NCI-H187 (cell line): ENCODE measurements around the gene ITGA6.
A peak's percentile ranks its signal among the peaks of the same experiment; 100 is the strongest.

ENCODE experiments used
- DNase-seq, 2 experiments: peaks; one replicate each; lab custom pipeline; 2025; lab: John Stamatoyannopoulos, UW

The ITGA6 gene

DNA sequence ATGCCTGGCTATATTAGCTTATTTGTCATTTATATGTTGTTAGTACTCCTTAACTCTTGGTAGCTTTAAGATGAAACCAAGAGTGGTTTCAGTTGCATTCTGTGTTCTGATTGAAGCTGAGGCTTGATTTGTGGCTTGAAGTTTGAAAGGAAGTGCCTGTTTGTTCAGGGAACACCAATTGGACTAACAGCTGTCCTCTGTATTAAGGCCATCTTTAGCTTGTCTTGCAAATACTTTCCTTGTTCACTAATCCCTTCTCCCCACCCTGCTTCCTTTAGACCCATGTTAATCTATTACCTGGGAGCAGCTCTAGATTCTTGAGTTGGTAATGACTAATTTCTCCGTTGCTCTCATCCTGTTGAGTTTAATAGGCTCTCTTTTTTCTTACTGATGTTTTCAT is 13.4 kb downstream of the ITGA6 start:
- no peak for DNase-seq

- no peak for DNase-seq
These were observed 14.9 kb downstream of the ITGA6 start for GRCh38 chr2:172442072-172442895.

GRCh38 chr2:172445851-172446250 is 18.5 kb downstream of the ITGA6 start:
- no peak for DNase-seq

GRCh38 chr2:172446474-172447063 is 19.2 kb downstream of the ITGA6 start:
- DNase-seq = no peak

GRCh38 chr2:172447811-172448493 is 20.6 kb downstream of the ITGA6 start:
- DNase-seq = no peak

DNA sequence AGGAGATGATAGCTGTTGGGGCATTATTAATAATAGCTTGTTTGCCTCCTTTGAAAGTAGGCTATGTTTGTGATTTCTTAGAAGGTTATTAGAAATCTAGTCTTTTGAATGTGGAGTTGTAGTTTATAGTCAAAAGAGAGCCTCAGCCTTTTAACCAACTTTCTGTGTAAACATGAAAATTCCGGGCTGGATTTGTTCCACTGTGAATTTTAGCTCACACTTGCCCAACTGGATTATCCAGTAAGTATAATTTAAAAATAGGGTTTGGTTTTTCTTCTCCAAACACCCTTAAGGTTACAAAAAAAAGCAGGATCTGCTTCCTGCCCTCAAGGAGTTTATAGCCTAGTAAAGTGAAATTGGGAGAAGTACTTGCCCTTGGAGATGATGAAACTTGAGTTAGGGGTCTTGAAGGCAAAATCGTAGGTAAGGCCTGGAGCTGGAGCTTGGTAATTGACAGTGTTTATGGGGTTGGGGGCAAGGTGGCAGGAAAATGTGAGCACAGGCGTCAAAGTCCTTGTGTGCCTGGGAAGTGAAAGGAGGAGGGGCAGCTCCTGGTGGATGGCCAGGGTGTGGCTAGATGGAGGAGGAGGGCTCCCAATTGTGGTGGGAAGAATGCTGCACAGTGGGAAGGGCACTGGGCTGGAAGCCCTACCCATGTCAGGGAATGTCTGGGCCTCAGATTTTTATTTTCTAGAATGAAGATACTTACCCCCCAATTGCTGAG is 21.3 kb downstream of the ITGA6 start:
- no peak for DNase-seq

DNA sequence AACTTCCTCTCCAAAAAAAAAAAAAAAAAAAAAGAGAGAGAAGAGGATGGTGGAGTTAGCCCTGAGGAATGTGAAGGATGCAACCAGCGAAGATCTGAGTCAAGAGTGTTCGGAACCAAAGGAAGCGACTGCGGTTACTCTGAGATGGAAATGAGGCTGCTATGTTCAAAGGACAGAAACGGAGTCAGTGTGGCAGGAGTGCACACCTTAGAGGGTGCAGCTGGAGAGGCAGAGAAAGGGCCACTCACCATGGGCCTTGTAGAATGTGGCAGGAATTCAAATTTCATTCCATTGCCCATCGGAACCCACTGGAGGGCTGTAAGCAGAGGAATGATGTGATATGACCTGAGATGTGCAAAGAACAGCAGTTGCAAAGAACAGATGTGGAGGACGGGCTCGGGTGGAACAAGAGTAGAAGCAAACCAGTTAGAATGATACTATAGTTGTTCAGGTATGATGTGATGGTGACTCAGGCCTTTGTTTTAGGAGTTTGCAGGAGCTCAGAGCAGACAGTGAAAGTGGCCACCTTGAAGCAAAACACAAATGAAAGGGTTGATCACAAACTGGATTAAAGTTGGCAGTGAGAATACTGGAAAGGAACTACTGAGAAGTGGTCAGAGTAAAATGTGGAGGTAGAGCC is 22.6 kb downstream of the ITGA6 start:
- no peak for DNase-seq

GRCh38 chr2:172451923-172452322 is 24.5 kb downstream of the ITGA6 start:
- no peak for DNase-seq

DNA sequence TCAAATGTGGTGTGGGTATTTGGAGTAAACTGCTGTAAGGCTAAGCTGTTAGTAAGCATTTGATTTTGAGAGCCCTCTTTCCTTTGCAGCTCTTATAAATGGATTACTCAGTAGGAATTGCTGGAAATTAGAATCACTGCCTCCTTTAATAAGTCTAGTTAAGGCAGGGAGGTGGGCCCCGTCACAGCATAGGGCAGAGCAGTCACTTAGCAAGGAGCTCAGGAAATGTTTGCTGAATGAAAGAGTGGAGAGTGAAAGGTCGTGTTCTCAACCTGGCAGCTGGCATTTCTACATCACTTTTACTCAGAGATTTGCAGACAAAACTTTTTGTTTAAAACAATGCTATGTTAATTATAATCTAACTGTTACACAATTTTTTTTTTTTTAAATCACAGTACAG is 25.5 kb downstream of the ITGA6 start:
- no peak for DNase-seq

DNA sequence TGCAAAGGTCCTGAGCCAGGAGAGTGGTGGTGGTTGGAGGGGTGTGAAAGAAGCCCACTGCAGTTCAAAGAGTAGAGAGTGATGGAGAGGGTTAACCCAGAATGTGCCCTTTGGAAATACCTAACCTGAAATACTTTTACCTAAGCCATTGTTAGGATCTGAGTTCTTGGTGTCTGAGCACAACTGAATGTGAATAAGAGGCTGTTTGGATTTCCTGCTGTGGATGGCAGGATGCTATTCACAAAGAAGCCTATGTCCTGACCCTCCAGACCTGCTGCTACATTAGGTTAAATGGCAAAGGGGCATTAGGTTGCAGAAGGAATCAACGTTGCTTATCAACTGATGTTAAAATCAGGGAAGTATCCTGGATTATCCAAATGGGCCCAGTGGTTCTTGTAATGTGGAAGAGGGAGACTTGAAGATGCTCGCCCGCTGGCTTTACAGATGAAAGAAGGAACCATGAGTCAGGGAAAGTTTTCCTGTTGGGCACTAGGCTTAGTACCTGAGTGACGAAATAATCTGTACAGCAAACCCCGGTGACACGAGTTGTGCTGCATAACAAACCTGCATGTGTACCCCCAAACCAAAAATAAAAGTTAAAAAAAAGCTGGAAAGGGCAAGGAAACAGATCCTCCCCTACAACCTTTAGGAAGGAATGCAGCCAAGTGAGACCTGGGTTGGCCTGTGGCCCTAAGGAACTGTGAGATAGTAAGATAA is 27.2 kb downstream of the ITGA6 start:
- DNase-seq = no peak

DNA sequence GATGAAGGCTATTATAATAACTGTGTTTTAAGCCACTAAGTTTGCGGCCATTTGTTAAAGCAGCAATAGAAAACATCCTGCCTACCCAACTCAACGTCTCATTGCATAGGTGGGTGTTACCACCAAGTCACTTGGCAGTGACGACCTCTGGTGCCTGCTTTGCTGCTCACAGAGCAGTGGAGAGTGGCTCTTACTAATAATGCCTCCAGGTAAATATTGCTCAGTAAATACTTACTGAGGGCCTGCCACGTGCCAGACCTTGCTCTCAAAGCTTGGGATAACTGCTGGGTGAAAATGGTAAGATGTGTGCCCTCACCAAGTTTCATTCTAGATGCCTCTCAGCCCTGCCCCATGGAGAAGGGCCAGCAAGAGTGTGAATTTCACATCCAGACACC is 27.7 kb downstream of the ITGA6 start:
- no peak for DNase-seq

DNA sequence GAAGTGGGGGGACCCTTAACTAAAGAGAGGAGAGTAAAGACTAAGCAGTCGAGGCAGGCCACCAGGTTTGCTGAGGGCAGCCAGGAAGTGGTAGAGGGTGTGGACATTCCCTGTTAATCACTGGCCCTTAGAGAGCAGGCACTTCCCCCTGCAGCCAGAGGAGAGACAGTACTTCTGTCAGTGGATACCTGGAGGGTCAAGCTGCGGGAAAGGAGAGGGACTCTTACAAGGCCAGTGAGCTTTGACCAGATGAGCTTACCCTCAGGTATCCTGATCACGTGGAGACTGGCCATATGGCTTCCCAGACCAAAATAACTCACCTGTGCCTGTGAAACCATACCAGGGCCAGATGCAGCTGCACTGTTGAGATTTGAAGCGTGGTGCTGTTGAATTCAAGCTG is 28.6 kb downstream of the ITGA6 start:
- no peak for DNase-seq

DNA sequence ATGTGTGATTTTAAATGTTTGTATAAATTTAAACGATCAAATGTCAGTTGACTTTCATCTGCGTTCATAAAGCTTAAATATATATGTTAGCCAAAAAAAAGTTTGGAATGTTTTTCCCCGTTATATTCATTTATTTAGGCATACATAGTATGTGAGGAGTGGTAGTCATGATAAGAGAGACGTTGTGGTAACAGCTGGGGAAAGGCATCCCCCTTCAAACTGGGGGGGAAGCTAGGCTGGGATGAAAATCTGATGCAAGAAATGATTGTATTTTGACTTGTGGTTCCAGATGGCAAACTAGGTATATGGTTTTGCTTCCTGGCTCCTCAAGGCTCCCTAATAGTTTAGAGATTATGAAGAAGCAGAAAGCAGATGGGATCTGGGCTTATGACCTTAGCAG is 30.1 kb downstream of the ITGA6 start:
- DNase-seq = no peak

DNA sequence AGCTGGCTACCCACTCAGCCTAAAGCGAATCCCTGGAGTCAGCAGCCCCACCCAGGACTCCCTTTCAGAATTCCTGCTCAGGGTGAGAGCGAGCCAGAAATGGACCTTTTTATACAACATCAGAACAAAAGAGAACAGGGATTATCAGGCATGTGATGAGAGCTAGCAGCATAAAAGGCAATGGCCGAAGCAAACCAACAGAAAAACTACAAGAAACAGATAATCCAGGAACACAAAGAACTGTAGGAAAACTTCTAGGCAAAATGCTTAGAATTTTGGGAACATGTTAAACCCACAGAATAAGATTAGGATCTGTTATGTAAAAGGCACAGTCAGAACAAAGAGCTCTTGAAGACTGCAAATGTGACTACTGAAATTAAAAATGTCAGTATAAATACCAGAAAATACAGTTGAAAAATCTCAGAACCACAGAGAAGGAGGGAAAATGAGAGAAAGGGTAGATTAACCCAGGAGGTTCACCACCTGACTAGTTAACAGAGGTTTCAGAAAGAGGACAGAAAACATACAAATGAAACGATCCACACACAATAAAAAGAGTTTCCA is 31.3 kb downstream of the ITGA6 start:
- DNase-seq = no peak

DNA sequence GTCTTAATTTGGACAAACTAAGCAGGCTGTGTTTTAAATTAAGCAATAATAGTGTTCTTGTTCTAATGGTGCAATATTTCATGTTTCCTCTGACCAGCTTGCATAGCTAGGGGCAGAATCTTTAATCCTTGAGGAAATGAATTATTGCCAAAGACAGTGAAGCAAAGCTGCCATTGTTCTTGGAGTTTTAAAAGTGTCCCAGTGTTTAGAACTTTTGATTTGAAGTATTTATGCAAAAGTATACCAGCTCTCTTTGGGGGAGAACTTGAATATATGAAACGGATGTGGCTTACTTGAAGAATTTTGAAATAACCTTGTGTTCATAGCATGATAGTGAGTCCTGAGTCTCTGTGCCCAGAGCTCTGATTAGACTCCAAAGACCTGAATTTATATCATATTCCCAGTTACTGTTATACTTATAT is 33.4 kb downstream of the ITGA6 start:
- no peak for DNase-seq

DNA sequence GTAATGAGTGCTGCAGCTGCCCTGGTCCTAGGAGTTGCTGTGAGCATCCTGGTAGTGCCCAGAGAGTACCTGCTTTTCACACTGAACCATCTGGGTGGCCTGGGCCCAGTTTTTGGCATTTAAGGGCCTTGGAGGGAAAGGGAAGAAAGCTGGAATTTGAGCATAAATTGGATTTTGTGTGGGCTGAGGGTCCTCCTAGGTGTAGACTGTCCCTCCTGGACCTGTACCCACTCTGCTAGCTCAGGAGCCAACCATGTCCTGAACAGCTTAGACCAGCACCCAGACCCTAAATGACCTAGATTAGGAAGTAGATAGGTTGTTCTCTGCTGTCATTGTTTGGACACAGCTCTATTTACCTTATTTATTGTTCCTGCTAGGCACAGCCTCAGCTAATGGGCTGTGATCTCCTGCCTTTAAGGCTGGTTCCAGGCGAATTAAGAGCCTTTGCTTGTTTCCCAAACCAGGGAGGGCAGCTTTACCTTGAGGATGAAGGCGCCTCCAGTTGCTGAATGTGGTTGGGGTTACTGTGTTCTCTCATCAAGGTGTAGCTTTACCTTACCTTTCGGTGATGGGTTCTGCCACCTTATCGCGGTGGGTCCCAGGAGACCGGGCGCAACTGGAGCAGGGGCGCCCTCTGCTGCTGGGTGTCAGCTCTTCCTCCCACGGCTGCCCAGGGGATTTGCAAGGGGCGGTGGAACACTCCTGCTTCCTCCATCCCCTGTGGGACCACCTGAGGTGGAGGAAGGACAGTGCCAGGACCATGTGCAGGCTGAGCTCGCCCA is 34.4 kb downstream of the ITGA6 start:
- peak in 1 of 2 experiments; percentile 4 for DNase-seq

GRCh38 chr2:172462373-172462848 is 35.0 kb downstream of the ITGA6 start:
- DNase-seq = no peak

DNA sequence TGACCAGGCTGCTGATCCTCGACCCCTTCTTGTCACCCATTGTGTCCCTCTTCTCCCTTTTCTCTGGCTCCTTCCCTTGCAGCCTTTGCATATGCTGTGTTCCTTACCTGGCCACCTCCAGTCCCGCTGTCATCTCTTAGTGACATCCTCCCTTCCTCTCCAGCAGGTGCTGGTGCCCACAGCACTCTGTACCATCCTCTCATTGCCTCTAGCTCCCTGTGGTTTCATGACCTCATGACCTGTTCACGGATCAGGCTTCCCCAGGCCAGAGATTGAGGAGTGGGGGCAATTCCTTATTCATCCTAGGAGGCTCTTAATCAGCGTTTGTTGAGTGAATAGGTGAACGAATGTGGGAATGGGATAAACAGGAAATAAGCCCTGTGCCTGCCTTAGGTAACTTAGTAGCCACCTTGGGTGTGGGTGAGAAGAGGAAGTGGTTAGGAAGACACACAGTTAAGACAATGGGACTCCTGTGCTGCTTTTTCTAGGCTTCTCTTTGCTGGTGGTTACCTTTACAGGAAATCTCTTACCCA is 35.5 kb downstream of the ITGA6 start:
- no peak for DNase-seq

GRCh38 chr2:172464400-172465129 is 37.2 kb downstream of the ITGA6 start:
- DNase-seq = no peak
